SK-N-SH (cell line): Measurements from ENCODE around the gene FAM174B.

ENCODE experiments used
- CHD2 ChIP-seq: fragments of 150-350 bp; IDR thresholded peaks from 2 replicates; pipeline ENCODE4 v1.6.1; 2018; ENCODE audit warnings: low read length; ENCODE audit not compliant: partially characterized antibody
- CTCF ChIP-seq: fragments of 200-600 bp; sonication (generic); IDR thresholded peaks from 2 replicates; pipeline ENCODE4 v1.6.1; 2017; ENCODE audit warnings: antibody characterized with exemption, mild to moderate bottlenecking, moderate library complexity
- GABPA ChIP-seq: IDR thresholded peaks from 2 replicates; pipeline ENCODE4 v1.4.0; 2012; ENCODE audit warnings: low read depth, mild to moderate bottlenecking
- JUND ChIP-seq: IDR thresholded peaks from 2 replicates; pipeline ENCODE4 v1.4.0; 2012
- NRF1 ChIP-seq: IDR thresholded peaks from 2 replicates; pipeline ENCODE4 v1.6.1; 2012; ENCODE audit warnings: low read depth, mild to moderate bottlenecking, low read length
- REST ChIP-seq: IDR thresholded peaks from 2 replicates; pipeline ENCODE4 v1.6.1; 2012; ENCODE audit warnings: mild to moderate bottlenecking, low read depth, low read length, moderate library complexity
- TAF1 ChIP-seq: IDR thresholded peaks from 2 replicates; pipeline ENCODE4 v1.6.1; 2012; ENCODE audit warnings: low read depth, mild to moderate bottlenecking, low read length, moderate library complexity, borderline replicate concordance
- USF1 ChIP-seq: IDR thresholded peaks from 2 replicates; pipeline ENCODE4 v1.4.0; 2012; ENCODE audit warnings: low read depth, borderline replicate concordance

- TF ChIP-seq CHD2, result no peak
- no peak for TF ChIP-seq GABPA
- TF ChIP-seq REST, result no peak
- no peak for TF ChIP-seq NRF1
- TF ChIP-seq CTCF, result no peak
- no peak for TF ChIP-seq USF1
- no peak for TF ChIP-seq TAF1
- no peak for TF ChIP-seq JUND
Measured at GRCh38 chr15:92627014-92627413, 28.6 kb downstream of the FAM174B start.
